A673 (cell line): ENCODE results near the gene NF1. TPM values are rescaled to one million over a fixed set of nuclear protein-coding genes. Genes with fewer than 3 reads are reported as not detected.

Source experiments
- BruUV-seq: library from RNA; stranded (reverse); fragments of 400-500 nt; replicated peaks from 2 replicates; lab custom pipeline; 2021; lab: Mats Ljungman, UMichigan
- CTCF ChIA-PET: fragments of 300-600 bp; sonication (Branson Sonifier 250); formaldehyde crosslinking; loops from one replicate; lab custom pipeline; 2022; ENCODE audit warnings: antibody characterized with exemption; lab: Charles Lee
- POLR2A ChIA-PET: fragments of 300-600 bp; sonication (Branson Sonifier 250); formaldehyde crosslinking; loops from one replicate; lab custom pipeline; 2022; ENCODE audit warnings: antibody characterized with exemption; ENCODE audit not compliant: low non-redundant PET; lab: Charles Lee
- DNase-seq: peaks from one replicate; pipeline ENCODE4 v3.0.0-alpha.2; 2015; ENCODE audit warnings: low spot score
- H3K27ac ChIP-seq: fragments of 200-600 bp; sonication (generic); 2 replicates; pipeline ENCODE4 v1.5.1; 2016; ENCODE audit warnings: mixed run types, low read depth, mild to moderate bottlenecking, mixed read lengths, antibody characterized with exemption, low read length; ENCODE audit not compliant: poor library complexity, severe bottlenecking
- H3K27me3 ChIP-seq: fragments of 200-600 bp; sonication (generic); replicated peaks from 2 replicates; pipeline ENCODE4 v1.6.1; 2017; ENCODE audit warnings: mixed run types, low read depth, mild to moderate bottlenecking, mixed read lengths, antibody characterized with exemption, low read length; ENCODE audit not compliant: insufficient read depth, poor library complexity
- H3K36me3 ChIP-seq: fragments of 200-600 bp; sonication (generic); 2 replicates; pipeline ENCODE4 v1.6.1; 2016; ENCODE audit warnings: mixed run types, mild to moderate bottlenecking, mixed read lengths, antibody characterized with exemption, low read length; ENCODE audit not compliant: insufficient read depth, poor library complexity, severe bottlenecking
- H3K4me1 ChIP-seq: fragments of 200-600 bp; sonication (generic); 2 replicates; pipeline ENCODE4 v1.6.1; 2017; ENCODE audit warnings: mixed run types, mild to moderate bottlenecking, mixed read lengths, antibody characterized with exemption, low read length; ENCODE audit not compliant: insufficient read depth, poor library complexity, severe bottlenecking
- H3K4me3 ChIP-seq: fragments of 200-600 bp; sonication (generic); 2 replicates; pipeline ENCODE4 v1.5.1; 2016; ENCODE audit warnings: low read depth, mixed run types, mild to moderate bottlenecking, mixed read lengths, low read length; ENCODE audit not compliant: poor library complexity, severe bottlenecking
- H3K9me3 ChIP-seq: fragments of 200-600 bp; sonication (generic); 2 replicates; pipeline ENCODE4 v1.6.1; 2016; ENCODE audit warnings: mixed run types, low read depth, mild to moderate bottlenecking, mixed read lengths, antibody characterized with exemption, low read length; ENCODE audit not compliant: poor library complexity, severe bottlenecking
- CTCF ChIP-seq: fragments of 300-800, 200-600 bp; sonication (generic); conservative IDR thresholded peaks from 2 replicates; pipeline ENCODE4 v1.5.1; 2017; ENCODE audit warnings: low read depth, mild to moderate bottlenecking, antibody characterized with exemption, low read length, moderate library complexity, mixed read lengths
- EZH2 ChIP-seq: fragments of 200-600 bp; sonication (generic); IDR thresholded peaks from 2 replicates; pipeline ENCODE4 v1.6.1; 2017; ENCODE audit warnings: borderline replicate concordance, low read depth, mild to moderate bottlenecking, mixed read lengths, antibody characterized with exemption, low read length; ENCODE audit not compliant: poor library complexity, severe bottlenecking
- intact Hi-C: fragments of 100-400 bp; cut with micrococcal nuclease; formaldehyde crosslinking; loops from one replicate; pipeline ENCODE4 v1.10.0; 2022; ENCODE audit not compliant: unreplicated experiment
- total RNA-seq: library from RNA; stranded (reverse); gene quantifications from 2 replicates; pipeline ENCODE4 v1.2.3, GENCODE V29; 2021

NF1 gene
- total RNA-seq, 1 experiment from 2014 or later = 32.1 TPM

- Histone ChIP-seq H3K27ac (peak overlapping the region; percentile 48), H3K4me3 (no peak overlapping the region), H3K4me1 (peaks cover 6% of the 10 kb centered on the region), H3K36me3 (no peaks in the 10 kb centered on the region), H3K27me3 (no peaks in the 10 kb centered on the region), H3K9me3 (no peaks in the 10 kb centered on the region)
- TF ChIP-seq EZH2 (no peak), CTCF (no peak)
- POLR2A ChIA-PET = no interaction called here
- intact Hi-C loops = no loop called here
- no TSS peak for BruUV-seq
- DNase-seq = peak; percentile 8
- CTCF ChIA-PET = no interaction called here
Measured at GRCh38 chr17:31273516-31273915, 178.7 kb downstream of the NF1 start.

- H3K27ac ChIP-seq = no peak overlapping the region
- H3K27me3 ChIP-seq = no peaks in the 10 kb centered on the region
- ChIA-PET CTCF (no interaction called here), POLR2A (no interaction called here)
- no peak for TF ChIP-seq EZH2
- no peak for TF ChIP-seq CTCF
- H3K4me3 ChIP-seq = no peak overlapping the region
- H3K36me3 ChIP-seq = no peaks in the 10 kb centered on the region
- intact Hi-C loops = no loop called here
- BruUV-seq = no TSS peak
- no peaks in the 10 kb centered on the region for H3K9me3 ChIP-seq
- peak; percentile 3 for DNase-seq
- H3K4me1 ChIP-seq = peaks cover 6% of the 10 kb centered on the region
Measured at GRCh38 chr17:31274252-31274651, 179.5 kb downstream of the NF1 start.

- POLR2A ChIA-PET = no interaction called here
- H3K9me3 ChIP-seq = no peaks in the 10 kb centered on the region
- no peak overlapping the region for H3K4me3 ChIP-seq
- H3K27me3 ChIP-seq = no peaks in the 10 kb centered on the region
- no peak for DNase-seq
- BruUV-seq = no TSS peak
- CTCF ChIA-PET = no interaction called here
- peaks cover 6% of the 10 kb centered on the region for H3K4me1 ChIP-seq
- TF ChIP-seq CTCF (no peak), EZH2 (no peak)
- H3K27ac ChIP-seq = no peak overlapping the region
- intact Hi-C loops = no loop called here
- no peaks in the 10 kb centered on the region for H3K36me3 ChIP-seq
Measured at GRCh38 chr17:31275116-31275515, 180.3 kb downstream of the NF1 start.
